GM12801 (cell line): ENCODE data around the gene EFNB2.

ENCODE experiments used
- TF ChIP-seq, protein P1 (sequence below): IDR thresholded peaks from one replicate; pipeline ENCODE4 v1.5.1; 2011; ENCODE audit warnings: control low read depth; ENCODE audit not compliant: insufficient read length; ENCODE audit errors: extremely low read depth

The EFNB2 gene

DNA sequence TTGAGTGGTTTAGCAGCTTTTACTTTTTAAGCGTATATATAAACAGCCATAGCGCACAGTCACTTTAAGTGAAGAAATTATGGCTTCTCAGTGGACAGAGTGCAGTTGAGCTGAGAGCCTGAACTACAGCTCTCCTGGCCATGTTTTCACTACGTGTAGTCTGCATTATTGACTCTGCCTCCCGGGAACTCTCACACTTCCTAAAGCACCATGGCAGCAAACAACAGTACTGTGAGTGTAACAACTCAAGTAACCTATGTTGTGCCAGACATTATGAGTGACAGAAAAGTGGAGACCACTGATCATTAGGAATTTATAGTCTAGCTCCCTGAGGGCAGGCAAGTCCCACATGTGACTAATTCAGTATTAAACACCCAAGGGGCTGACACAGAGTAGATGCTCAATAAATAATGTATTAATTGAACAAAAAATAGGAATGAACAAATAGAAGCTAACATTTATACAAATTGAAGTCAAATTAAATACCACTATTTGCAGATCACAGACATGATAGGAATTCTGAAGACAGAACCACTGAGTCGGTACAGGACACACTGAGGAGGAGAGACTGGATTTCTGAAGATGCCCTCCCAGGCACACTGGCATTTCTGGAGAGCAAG is 19.7 kb downstream of the EFNB2 start:
- TF ChIP-seq, protein P1, sequence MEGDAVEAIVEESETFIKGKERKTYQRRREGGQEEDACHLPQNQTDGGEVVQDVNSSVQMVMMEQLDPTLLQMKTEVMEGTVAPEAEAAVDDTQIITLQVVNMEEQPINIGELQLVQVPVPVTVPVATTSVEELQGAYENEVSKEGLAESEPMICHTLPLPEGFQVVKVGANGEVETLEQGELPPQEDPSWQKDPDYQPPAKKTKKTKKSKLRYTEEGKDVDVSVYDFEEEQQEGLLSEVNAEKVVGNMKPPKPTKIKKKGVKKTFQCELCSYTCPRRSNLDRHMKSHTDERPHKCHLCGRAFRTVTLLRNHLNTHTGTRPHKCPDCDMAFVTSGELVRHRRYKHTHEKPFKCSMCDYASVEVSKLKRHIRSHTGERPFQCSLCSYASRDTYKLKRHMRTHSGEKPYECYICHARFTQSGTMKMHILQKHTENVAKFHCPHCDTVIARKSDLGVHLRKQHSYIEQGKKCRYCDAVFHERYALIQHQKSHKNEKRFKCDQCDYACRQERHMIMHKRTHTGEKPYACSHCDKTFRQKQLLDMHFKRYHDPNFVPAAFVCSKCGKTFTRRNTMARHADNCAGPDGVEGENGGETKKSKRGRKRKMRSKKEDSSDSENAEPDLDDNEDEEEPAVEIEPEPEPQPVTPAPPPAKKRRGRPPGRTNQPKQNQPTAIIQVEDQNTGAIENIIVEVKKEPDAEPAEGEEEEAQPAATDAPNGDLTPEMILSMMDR, result no peak

DNA sequence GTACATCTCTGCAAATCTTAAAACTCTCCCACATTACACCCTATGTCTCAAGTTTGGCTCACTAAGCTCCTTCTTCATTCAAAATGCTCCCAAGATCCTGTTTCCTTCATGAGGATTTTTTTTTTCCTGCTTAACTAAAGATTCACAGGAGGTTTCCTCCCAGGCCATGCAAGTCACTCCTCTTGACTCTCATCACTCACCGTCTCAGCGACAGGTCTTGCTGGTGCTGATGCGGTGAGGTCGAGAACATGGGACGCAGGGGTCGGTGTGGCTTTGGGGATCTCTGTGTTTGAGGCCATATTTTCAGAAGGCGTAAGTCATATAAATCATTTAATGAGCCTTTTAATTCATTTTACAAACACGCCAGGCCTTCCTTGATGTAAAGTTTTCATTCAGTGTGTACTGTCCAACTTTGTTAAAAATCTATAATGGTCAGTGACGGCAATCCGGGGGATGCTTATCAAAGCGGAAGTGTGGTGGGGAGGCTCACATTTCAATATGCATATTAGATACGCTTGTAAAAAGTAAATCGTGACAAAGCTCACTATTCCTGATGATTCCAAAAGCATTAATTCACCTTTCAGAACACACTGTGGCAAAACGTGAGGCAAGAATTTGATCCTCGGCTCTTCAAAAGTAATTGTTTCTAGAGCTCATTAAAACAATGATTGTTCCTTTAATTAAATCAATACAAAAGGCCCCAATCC is 20.4 kb downstream of the EFNB2 start:
- TF ChIP-seq, protein P1, result no peak

DNA sequence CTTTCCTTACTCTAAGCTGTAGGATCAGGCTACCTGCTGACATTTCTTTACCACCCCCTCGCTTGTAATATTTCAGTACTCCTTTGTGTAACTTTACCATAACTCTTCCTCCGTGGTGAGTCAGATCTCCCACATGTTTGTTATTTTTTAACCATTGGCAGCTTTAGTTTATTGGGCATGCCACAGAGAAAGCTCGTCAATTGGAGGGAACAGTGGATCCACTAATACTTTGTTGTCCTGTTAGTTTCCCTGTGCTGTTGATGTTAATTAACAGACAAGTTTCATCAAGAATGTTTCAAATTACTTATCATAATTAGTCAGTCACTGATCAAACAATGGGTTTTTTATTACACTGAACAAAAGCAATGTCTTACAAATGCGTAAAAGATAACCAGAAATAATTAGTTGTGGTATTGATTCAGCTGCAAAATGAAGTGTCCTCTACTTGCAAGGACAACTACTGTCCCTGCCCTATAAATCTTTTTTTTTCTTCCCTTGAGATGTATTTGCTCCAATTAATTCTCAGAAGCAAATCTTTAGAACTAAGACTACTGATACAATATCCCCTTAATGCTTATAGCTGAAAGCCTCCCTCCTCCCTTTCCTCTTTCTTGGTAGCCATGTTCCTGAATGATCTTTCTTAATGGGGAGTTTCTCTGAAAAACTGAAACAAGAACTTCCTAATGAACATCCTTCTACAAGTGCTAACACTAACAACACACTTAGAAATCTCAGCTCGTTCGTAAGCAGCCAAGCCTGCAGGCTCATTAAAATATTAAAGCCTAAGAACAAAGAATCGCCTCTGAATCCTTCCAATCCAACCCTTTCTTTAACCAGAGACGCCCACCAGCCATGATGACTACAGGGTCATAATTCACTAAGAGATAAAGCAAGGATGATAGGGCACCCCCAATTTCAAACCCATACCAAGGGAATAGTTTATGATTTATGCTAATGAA is 22.2 kb downstream of the EFNB2 start:
- TF ChIP-seq, protein P1, result no peak

DNA sequence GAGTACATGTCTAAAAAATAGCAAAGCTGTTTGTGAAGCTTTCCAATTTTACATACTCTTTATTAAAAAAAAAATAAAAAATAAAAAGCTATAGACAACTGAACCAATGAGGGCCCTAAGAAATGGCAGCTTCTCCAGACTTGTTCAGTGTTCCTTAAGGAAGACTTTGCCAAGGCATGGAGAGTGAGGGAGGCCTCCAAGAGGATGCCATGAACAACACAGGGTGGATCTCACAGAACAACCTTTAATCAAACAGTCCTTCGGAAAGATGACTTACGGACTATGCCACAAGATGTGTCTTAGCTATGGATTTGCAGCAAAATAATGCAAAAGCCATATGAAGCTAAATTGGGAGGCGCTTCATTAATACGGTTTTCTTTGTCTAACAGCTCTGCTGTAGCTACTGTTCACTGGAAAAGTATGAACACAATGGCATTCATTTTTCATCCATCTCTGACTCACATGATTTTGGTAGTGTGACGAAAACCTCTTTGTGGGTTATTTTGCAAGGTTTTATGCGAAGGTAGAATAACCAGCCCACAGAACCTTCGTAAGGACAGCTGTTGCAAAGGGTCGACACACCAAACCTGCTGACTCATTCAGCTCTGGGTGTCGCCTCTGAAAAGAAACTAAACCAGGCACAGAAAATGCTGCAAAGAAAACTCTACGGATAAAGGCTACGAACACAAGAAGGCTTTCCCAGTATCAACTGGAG is 27.7 kb downstream of the EFNB2 start:
- TF ChIP-seq, protein P1, result no peak

DNA sequence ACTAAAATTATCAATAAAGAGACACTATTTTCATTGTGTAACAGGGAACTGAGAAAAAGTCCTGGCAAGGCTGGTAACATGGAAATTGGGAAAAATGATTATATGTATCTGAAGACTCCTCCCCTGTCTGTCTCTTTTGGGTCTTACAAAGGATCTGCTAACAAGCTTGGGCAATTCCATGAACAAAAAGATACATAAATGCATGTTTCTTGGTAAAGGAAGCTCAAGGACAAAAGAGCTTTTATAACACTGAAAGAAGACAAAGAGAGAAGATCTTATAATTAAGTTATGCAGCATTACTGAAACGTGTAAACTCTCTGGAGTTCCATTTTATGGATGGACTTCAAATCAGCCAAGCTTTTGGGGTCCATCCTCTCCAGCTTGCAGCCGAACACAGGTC is 29.2 kb downstream of the EFNB2 start:
- TF ChIP-seq, protein P1, result no peak

DNA sequence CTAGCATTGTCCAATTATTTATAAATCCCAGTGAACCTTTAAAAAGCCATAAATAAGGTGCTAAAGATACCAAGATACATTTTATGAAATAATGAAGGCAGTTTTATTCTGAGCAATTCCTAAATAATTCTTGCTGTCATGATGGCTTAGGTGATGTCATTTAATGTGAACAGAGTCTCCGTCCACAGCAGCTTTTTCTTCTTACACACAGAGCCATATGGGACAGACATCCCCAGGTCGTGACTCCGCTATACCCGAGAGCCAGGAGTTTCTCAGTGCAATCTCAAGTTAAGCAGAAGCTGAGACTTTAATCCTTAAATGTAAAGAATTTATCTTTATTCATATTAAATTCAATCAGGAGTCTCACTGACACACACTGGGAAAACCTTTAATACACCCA is 29.7 kb downstream of the EFNB2 start:
- TF ChIP-seq, protein P1, result no peak
